Medulla oblongata (tissue), 1 donor: ENCODE measurements around the gene RHOJ.
"Not testable (repeated sequence)": the region's sequence is repeated elsewhere in the genome, so short reads cannot be mapped to it uniquely, and the experiment has no call there.

ENCODE experiments used
- DNase-seq: peaks from one replicate; pipeline ENCODE4 v3.0.0-alpha.2; 2015; ENCODE audit errors: extremely low spot score

RHOJ gene

GRCh38 chr14:63204407-63205043, at the start of gene RHOJ:
Gene RHOJ (plus strand): TSS chr14:63204443. CDS start chr14:63204870, 427 bp downstream.
- DNase-seq = peak; percentile 19

GRCh38 chr14:63155511-63156185, 48.6 kb upstream of the RHOJ start:
- DNase-seq = no peak

- DNase-seq = no peak
Observed at GRCh38 chr14:63157195-63157594, 47.0 kb upstream of the RHOJ start.

- no peak for DNase-seq
Observed at GRCh38 chr14:63163306-63163705, 40.9 kb upstream of the RHOJ start.

- DNase-seq = no peak
Observed at GRCh38 chr14:63164108-63164683, 40.0 kb upstream of the RHOJ start.

- DNase-seq = not testable (repeated sequence)
Observed at GRCh38 chr14:63165267-63165666, 39.0 kb upstream of the RHOJ start.

GRCh38 chr14:63167044-63167443, 37.2 kb upstream of the RHOJ start:
- no peak for DNase-seq

GRCh38 chr14:63174760-63175191, 29.5 kb upstream of the RHOJ start:
- DNase-seq = peak; percentile 64

GRCh38 chr14:63175531-63175930, 28.7 kb upstream of the RHOJ start:
- no peak for DNase-seq

- DNase-seq = no peak
Observed at GRCh38 chr14:63178912-63179311, 25.3 kb upstream of the RHOJ start.

- no peak for DNase-seq
Observed at GRCh38 chr14:63179383-63179782, 24.9 kb upstream of the RHOJ start.

- no peak for DNase-seq
Observed at GRCh38 chr14:63180011-63180410, 24.2 kb upstream of the RHOJ start.

- DNase-seq = no peak
Observed at GRCh38 chr14:63182968-63183367, 21.3 kb upstream of the RHOJ start.

- no peak for DNase-seq
Observed at GRCh38 chr14:63186453-63186852, 17.8 kb upstream of the RHOJ start.

GRCh38 chr14:63191211-63191610, 13.0 kb upstream of the RHOJ start:
- no peak for DNase-seq

GRCh38 chr14:63192085-63192484, 12.2 kb upstream of the RHOJ start:
- no peak for DNase-seq

- DNase-seq = no peak
Observed at GRCh38 chr14:63193236-63193635, 11.0 kb upstream of the RHOJ start.

- no peak for DNase-seq
Observed at GRCh38 chr14:63200035-63200740, 4.1 kb upstream of the RHOJ start.

- DNase-seq = no peak
Observed at GRCh38 chr14:63200767-63201166, 3.5 kb upstream of the RHOJ start.

GRCh38 chr14:63203015-63203414, 1.2 kb upstream of the RHOJ start:
- no peak for DNase-seq

- peak; percentile 81 for DNase-seq
Observed at GRCh38 chr14:63203618-63204406, 431 bp upstream of the RHOJ start.
